Uterus (tissue), 2 donors: ENCODE results near the gene GPHN.

Source experiments
- POLR2A ChIP-seq, 2 donors: fragments of 450-650 bp; IDR thresholded peaks; one replicate each; pipeline ENCODE4 v1.6.1; 2016; ENCODE audit warnings: antibody characterized with exemption in 2 of 2, mild to moderate bottlenecking in 1 of 2, moderate library complexity in 1 of 2
- TF ChIP-seq, protein P1 (sequence below), 4 experiments: fragments of 200-600 bp in 2 of 4; fragments of 450-650 bp in 2 of 4; sonication (generic) in 2 of 4; IDR thresholded peaks; one replicate each; pipeline ENCODE4 v1.5.1; 2016 to 2019; ENCODE audit warnings: antibody characterized with exemption in 4 of 4, mild to moderate bottlenecking in 2 of 4, moderate library complexity in 1 of 4

DNA sequence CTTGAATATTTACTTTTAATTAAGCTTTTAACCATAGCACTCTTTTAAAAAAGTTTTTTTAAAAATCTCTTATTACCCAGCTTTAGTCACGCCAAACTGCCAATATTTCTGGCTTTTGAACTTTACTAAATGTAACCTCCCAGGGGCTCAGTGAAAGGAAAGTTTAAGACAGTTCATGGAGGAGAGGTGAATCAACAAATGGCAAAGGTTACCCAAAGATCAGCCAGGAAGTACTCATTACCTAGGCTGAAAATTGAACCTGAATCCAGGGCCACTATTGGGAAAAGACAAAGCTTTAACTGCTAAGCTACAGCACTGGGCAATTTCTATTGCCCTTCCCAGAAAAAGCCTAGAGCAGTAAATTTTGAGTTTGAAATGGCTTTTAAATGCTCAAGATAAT lies 282.2 kb downstream of the GPHN start:
- TF ChIP-seq, protein P1, sequence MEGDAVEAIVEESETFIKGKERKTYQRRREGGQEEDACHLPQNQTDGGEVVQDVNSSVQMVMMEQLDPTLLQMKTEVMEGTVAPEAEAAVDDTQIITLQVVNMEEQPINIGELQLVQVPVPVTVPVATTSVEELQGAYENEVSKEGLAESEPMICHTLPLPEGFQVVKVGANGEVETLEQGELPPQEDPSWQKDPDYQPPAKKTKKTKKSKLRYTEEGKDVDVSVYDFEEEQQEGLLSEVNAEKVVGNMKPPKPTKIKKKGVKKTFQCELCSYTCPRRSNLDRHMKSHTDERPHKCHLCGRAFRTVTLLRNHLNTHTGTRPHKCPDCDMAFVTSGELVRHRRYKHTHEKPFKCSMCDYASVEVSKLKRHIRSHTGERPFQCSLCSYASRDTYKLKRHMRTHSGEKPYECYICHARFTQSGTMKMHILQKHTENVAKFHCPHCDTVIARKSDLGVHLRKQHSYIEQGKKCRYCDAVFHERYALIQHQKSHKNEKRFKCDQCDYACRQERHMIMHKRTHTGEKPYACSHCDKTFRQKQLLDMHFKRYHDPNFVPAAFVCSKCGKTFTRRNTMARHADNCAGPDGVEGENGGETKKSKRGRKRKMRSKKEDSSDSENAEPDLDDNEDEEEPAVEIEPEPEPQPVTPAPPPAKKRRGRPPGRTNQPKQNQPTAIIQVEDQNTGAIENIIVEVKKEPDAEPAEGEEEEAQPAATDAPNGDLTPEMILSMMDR (IDR thresholded peaks at IDR 0.05), result no peak
- no peak for TF ChIP-seq POLR2A (IDR thresholded peaks at IDR 0.05)
